Urinary bladder (tissue), 4 donors: ENCODE measurements around the gene NBEAL2. TPM values are rescaled to one million over a fixed set of nuclear protein-coding genes. Genes with fewer than 3 reads are reported as not detected.

Experiments used
- DNase-seq: peaks from one replicate; pipeline ENCODE4 v3.0.0-alpha.2; 2015; ENCODE audit errors: extremely low spot score
- H3K27ac ChIP-seq: one replicate; pipeline ENCODE4 v1.5.1; 2013; ENCODE audit warnings: low read depth, mild to moderate bottlenecking, moderate library complexity
- H3K36me3 ChIP-seq: one replicate; pipeline ENCODE4 v1.6.1; 2013; ENCODE audit warnings: mild to moderate bottlenecking, moderate library complexity; ENCODE audit not compliant: insufficient read depth
- H3K4me1 ChIP-seq: one replicate; pipeline ENCODE4 v1.6.1; 2013; ENCODE audit warnings: mild to moderate bottlenecking, moderate library complexity; ENCODE audit not compliant: insufficient read depth
- H3K4me3 ChIP-seq: one replicate; pipeline ENCODE4 v1.5.1; 2013; ENCODE audit warnings: low read depth, low read length
- WGBS: extraction: QIAGEN DNeasy Blood & Tissue Kit; methylation state at CpG from one replicate; pipeline ENCODE4 v1.1.7; 2013; 5-methylcytosine and 5-hydroxymethylcytosine counted together
- polyA plus RNA-seq: library from polyadenylated mRNA; stranded (reverse); fragments of 200-250 nt; gene quantifications from one replicate; pipeline ENCODE4 v1.2.3, GENCODE V29; 2013
- total RNA-seq: library from RNA; depleted of rRNA; stranded (reverse); fragments of >200 nt; gene quantifications from one replicate; pipeline ENCODE4 v1.2.3, GENCODE V29; 2014
- donor health status: healthy with polysubstance abuse.
- donor health status: healthy.

The NBEAL2 gene
- total and polyA plus RNA-seq, 2 donors, result 13.1 to 26.5 TPM

DNA sequence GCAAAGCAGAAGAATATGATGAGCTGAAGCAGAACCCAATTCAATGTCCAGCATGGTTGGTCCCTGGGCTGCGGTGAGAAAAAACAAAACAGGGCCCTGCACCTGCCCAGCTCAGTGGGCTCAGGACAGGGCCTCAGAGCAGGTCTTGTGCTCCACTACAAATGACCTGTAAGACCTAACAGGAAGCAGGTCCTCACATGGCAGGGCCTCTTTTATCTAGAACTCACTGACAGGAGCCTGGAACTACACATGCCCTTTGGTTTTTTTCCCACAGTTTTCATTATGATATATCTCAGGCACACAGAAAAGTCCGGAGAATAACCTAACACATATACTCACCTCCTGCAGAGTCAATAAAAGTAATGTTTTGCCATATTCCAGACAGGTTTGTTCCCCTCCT is 41.3 kb upstream of the NBEAL2 start:
- H3K36me3 ChIP-seq, result no peaks in the 10 kb centered on the region
- DNase-seq, result no peak
- no peaks in the 10 kb centered on the region for H3K4me1 ChIP-seq
- H3K4me3 ChIP-seq, result no peak overlapping the region
- H3K27ac ChIP-seq, result no peak overlapping the region
- 89% methylated on average over 2 of the region's 2 CpGs for WGBS

DNA sequence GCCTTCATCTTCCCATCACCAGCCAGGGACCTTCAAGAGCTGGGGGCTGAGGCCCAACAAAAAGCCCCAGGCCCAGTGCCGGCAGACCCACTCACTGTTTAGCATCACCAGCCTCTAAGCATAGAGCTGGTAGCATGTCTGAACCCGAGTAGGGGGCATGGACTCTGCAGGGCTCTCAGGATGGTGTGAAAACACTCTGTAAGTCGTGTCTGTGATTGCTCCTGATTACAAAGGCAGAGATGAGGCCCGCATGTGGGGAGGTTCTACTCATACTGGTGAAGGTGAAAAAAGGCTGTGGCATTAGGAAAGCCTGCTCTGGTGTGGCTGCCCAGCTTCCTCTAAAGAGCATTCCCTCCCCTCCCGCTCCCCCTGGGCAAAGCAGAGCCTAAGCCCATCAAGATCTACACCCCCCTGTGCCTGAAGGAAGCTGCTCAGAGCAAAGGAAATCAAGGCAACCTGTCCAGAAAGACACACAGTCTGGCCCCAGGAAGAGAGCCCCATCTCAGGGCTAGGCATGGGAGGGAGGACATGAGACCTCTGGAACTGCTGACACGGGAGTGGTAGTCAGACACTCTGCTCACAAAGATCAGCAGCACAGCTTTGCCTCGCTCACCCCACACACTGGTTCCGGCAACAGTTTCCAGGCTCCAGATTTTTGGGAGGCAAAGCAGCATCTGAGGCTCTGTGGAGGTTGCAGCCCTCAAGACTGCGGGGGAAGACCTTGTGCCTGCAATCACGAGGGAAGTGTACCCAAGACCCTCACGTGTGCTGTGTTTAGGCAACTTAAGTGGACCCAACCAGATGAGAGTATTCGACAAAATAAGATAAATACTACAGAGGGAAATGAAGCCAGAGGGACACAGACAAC is 39.7 kb upstream of the NBEAL2 start:
- WGBS, result 74% methylated on average over 12 of the region's 12 CpGs
- no peak for DNase-seq
- Histone ChIP-seq H3K27ac (no peak overlapping the region), H3K36me3 (no peaks in the 10 kb centered on the region), H3K4me3 (no peak overlapping the region), H3K4me1 (no peaks in the 10 kb centered on the region)

DNA sequence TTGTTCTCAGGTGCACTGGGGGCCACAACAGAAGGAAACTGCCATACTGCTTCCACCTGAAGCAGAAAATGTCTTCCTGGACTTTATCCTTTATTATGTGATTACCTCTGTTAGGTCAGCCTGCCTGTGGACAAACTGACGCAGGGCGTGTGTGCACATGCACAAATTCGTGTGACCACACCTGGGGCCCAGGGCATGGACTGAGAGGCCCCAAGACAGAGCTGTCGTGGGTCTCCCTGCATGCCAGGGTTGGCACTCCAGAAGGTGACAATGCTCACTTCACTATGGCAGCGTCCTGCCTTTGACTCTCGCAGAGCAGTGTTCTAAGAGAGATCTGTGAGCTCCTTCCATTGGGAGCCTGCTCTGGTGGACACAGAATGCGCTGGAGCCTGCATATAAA is 37.4 kb upstream of the NBEAL2 start:
- Histone ChIP-seq H3K36me3 (no peaks in the 10 kb centered on the region), H3K4me1 (no peaks in the 10 kb centered on the region), H3K27ac (no peak overlapping the region), H3K4me3 (no peak overlapping the region)
- no peak for DNase-seq
- 87% methylated on average over 7 of the region's 7 CpGs for WGBS

DNA sequence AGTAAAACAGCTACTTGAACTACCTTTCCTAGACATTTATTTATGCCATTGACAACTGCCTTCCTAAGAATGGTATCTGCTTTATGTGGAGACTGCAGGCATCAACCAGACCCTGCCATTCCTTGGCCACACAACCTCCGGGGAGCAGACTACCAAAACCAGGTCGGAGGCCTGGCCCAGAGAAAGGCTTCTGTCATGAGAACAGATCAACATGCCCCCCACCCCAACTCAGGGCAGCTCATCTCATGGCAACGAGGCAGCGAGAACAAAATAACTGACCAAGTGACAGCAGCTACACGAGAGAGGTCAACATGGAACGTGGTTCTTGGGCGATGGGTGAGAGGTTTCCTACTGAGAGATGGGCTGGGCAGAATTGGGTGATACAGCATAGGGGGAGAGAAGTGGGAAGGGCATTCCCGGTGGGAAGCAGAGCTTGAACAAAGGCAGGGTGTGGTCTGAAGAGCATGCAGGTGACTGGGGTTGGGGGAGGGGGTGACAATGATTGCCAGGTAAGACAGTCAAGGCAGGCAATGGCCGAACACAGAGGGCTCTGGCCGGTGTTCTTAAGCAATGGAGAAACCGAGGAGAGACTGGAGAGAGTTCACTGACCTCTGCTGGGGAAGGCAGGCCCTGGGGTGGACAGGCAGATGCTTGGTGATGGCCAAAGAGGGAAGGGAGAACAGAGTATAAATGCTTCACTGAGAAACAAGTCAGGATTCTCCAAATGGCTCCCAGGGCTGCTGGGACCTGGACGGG is 36.8 kb upstream of the NBEAL2 start:
- DNase-seq, result no peak
- Histone ChIP-seq H3K36me3 (no peaks in the 10 kb centered on the region), H3K4me1 (no peaks in the 10 kb centered on the region), H3K4me3 (no peak overlapping the region), H3K27ac (peak overlapping the region; percentile 16)
- 83% methylated on average over 12 of the region's 12 CpGs for WGBS

DNA sequence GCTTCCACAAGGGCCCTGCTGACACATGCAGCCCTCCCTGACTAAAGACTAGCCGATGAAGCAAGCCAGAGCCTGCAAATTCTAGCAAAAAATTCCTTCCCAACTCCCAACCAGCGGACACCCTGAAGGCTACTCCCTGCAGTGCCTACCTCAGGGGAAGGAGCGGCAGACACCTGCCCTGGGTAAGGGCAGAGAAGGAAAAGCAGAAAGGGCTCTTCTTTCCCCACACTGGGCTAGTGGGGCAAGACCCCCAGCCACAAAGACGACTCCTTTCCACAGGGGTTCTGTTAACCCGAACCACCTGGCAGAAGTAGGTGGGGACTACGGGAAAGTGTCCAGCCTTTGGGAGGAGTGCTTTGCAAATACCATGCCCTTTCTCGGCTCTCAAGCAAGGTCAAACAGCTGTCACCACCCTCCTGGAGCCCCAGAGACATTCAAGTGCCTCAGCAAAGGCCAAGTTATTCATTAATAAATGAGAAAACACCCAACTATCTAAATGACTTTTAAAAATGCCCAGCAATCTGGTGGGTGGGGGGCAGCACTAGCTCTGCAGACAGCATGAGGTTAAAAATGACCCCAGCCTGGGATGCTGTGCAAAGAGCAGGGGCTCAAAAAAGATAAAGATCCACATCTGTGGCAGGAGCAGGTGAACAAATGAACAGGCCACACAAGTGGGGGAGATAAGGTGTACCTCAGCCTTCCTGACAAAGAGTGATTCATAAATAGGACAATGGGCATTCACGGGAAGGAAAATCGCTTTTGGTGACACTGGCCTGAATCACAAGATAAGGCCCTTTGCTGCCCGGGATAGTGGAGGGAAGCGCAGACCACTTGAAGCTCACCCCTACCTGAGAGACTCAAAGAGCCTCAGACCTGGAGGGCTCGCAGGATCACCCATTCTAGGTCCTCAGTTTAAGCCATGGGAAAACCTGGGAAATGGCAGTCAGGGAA is 36.0 kb upstream of the NBEAL2 start:
- no peak overlapping the region for H3K4me3 ChIP-seq
- no peaks in the 10 kb centered on the region for H3K36me3 ChIP-seq
- peak overlapping the region; percentile 16 for H3K27ac ChIP-seq
- 71% methylated on average over 12 of the region's 12 CpGs for WGBS
- H3K4me1 ChIP-seq, result peaks cover 3% of the 10 kb centered on the region
- DNase-seq, result no peak

DNA sequence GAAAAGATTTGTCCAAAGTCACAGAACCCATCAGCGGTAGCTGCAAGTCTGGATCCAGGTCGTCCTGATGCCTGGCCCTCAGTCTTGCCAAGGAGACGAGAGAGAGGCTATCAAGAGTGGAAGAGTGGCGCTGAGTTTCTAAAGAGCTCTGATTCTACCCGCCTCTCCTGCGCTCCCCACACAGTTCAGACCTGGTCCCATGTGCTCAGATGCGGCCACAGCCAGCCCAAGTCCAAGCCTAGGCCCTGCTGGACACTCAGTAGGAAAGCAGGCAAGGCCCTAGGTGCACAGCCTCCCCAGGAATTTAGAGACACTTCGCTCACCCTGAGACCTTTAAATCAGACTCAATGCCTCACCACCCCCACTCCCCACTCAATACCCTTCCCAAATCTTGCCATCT is 35.3 kb upstream of the NBEAL2 start:
- no peak overlapping the region for H3K27ac ChIP-seq
- 92% methylated on average over 8 of the region's 8 CpGs for WGBS

DNA sequence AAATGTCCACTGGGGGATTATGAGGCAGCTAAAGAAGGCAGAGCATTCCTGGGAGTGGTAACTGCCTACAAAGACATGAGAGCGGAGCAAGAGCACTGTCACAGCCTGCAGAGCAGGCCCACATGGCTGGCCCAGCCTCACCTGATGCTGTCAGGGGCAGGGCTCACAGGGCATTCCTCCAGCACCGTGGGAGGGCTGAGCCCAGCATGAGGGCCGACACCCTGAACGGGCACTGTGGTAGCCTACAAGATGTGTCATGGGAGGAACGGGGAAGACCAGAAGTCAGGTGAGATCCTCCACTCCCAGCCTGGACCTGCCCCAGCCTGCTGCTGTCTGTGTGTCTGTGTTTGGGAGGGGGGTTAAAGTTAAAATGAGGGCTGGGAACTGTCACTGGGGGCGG is 33.0 kb upstream of the NBEAL2 start:
- no peak for DNase-seq
- H3K36me3 ChIP-seq, result no peaks in the 10 kb centered on the region
- peak overlapping the region; percentile 77 for H3K27ac ChIP-seq
- WGBS, result 83% methylated on average over 6 of the region's 6 CpGs
- H3K4me1 ChIP-seq, result peaks cover 7% of the 10 kb centered on the region
- H3K4me3 ChIP-seq, result no peak overlapping the region

More for the DNA sequence above, 35.3 kb upstream of the NBEAL2 start:
- DNase-seq, result no peak
- H3K4me3 ChIP-seq, result no peak overlapping the region
- peaks cover 4% of the 10 kb centered on the region for H3K4me1 ChIP-seq
- H3K36me3 ChIP-seq, result no peaks in the 10 kb centered on the region

DNA sequence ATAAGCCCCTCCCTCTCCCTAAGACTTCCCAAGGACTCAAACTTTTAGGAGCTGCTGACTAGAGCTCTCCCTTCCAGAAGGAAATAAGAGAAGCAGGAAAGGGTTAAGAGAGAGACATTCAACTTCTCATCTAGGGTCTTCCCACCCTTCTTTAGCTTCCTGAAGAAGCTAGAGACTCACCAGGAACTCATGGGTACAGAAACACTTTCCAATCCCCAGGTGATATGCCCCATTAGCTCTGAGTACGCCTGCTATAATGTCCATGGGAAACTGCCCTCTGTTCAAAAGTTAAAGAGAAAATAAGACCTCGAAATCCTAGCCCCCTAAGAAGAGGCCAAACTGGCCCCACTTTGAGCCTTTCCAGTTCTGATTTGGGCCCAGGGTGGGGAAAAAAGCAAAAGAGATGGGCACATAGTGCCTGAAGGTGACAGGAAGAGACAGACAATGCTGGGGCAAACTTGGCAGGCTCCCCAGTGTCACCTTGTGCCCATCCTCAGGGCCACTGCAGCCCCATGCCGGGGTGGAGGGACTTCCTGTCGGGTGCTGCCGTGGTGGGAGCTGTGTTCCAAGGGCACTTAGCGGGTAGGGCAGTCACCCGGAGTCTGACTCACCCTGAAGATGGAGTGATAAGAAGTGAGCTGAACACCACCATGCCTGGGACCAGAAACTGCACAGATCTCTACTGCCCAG is 32.5 kb upstream of the NBEAL2 start:
- peak overlapping the region; percentile 86 for H3K27ac ChIP-seq
- H3K4me3 ChIP-seq, result no peak overlapping the region
- H3K36me3 ChIP-seq, result no peaks in the 10 kb centered on the region
- no peak for DNase-seq
- WGBS, result 68% methylated on average over 7 of the region's 7 CpGs
- peaks cover 7% of the 10 kb centered on the region for H3K4me1 ChIP-seq

DNA sequence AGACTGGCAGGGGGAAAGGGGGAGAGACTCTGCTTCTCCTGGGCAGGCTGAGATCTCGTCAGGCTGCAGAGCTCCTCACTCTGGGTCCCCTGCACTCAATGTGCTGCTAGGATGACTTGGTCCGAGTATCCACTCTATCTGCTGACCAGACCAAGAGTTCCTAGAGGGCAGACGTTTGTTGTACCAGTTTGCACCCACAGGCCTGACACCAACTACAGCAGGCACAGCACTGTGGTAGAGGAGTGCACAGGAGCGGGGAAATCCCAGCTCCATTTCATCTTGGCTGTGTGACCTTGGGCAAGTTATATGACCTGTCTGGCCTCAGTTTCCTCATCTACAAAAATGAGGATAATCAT is 31.9 kb upstream of the NBEAL2 start:
- Histone ChIP-seq H3K4me3 (no peak overlapping the region), H3K36me3 (no peaks in the 10 kb centered on the region), H3K27ac (peak overlapping the region; percentile 86), H3K4me1 (peaks cover 7% of the 10 kb centered on the region)
- WGBS, result 70% methylated on average over 4 of the region's 4 CpGs
- no peak for DNase-seq

DNA sequence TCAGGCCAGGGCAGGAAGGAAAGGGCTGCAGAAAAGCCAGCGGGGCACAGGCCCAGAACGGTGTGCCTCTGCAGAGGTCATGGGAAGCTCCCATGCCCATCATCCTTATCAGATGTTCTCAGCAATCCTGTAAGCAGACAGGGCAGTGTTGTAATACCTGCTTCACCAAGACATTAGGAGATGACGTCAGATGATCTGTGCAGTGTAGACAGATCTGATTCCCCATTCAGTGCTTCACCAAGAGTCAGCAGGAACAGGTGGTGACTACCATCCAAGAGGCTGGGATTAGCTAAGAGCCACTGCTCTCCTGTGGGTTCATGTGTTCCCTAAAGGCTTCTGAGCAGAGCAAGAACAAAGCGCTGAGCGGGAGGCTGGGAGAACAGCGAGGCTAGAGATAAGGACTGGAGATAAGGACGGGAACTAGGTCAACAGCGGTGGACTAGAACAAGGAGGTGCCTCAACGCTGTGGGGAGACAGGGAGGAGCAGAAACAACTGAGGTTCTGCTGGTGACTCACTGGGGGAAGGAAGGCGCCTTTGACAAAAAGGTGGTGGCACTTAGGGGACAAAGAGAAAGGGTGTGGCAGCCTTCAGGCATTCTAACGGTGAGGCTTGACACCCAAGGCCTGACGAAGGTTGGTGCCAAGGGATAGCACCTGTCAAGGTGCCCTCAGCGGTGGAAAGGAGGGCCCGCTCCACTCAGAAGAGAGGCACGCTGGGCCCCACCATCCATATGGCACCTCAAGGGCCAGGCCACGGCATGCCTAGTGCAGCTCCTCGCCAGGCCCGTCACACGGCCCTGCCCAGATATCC is 31.3 kb upstream of the NBEAL2 start:
- H3K4me1 ChIP-seq, result peaks cover 7% of the 10 kb centered on the region
- DNase-seq, result no peak
- H3K4me3 ChIP-seq, result no peak overlapping the region
- no peaks in the 10 kb centered on the region for H3K36me3 ChIP-seq
- H3K27ac ChIP-seq, result peak overlapping the region; percentile 86
- 52% methylated on average over 19 of the region's 19 CpGs for WGBS

DNA sequence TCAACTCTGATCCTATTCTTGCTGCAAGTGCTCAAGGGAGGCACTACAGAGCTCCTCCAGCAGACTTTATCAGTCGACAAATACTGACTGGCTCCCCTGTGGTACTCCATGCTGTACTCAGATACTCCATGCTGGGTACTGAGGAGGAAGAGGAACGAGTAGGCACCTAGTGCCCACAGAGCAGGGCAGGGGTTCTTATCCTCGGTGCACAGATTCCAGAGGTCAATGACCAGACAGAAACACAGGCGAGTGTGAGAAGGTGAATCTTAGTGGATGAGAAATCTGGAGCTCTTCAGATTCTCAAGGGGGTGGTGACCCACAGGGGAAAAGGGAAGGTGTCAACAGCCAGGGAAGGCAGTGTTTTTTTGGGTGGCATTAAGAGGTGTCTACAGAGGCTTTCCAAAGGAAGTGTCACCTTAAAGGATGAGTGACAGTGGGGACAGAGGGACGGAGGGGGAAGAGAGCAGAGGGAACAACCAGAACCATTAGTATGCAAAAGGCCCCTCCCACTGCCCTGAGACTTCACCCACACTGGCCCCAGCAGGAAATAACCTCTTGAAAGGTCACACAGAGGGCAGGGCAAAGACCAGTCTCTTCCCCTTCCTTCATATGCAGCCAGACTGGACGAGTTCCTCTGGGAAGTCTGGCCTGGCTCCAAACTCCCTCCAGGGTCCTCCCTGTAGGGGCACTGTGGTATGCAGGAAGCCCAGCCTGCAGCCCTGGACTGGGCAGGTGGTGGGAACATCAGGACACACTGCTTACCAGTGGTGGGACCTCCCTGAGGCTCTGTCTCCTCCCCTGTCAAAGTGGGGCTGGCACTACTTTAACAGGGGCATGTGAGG is 30.4 kb upstream of the NBEAL2 start:
- WGBS, result 51% methylated on average over 6 of the region's 6 CpGs
- no peak for DNase-seq
- H3K4me3 ChIP-seq, result no peak overlapping the region
- H3K36me3 ChIP-seq, result no peaks in the 10 kb centered on the region
- peaks cover 7% of the 10 kb centered on the region for H3K4me1 ChIP-seq
- peak overlapping the region; percentile 86 for H3K27ac ChIP-seq

DNA sequence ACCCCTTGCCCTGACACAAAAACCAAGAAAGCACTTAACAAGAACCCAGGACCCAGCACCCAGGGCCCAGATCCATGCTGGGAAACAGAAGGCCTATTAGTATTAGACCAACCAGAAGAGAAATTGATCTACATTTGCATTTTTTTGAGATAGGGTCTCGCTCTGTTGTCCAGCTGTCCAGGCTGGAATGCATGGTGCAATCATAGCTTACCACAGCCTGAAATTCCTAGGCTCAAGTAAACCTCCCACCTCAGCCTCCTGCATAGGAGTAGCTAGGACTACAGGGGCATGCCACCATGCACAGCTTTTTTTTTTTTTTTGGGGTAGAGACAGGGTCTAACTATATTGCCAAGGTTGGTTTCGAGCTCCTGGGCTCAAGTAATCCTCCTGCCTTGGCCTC is 29.3 kb upstream of the NBEAL2 start:
- Histone ChIP-seq H3K36me3 (no peaks in the 10 kb centered on the region), H3K27ac (no peak overlapping the region), H3K4me3 (no peak overlapping the region), H3K4me1 (peaks cover 8% of the 10 kb centered on the region)
- no peak for DNase-seq
- WGBS, result 95% methylated on average over 2 of the region's 2 CpGs
